ENCODE data around the gene ZNF592.

The ZNF592 gene

GRCh38 chr15:84727429-84727828, 21.0 kb upstream of the ZNF592 start:
- no peak for TF ChIP-seq ZFP41 (tag by site-specific recombination; IDR thresholded peaks at IDR 0.05; ENCODE audit: borderline replicate concordance)
- TF ChIP-seq ZNF621 (tag by site-specific recombination; IDR thresholded peaks at IDR 0.05): no peak
- no peak for TF ChIP-seq PBX3 (CRISPR knock-in tag; IDR thresholded peaks at IDR 0.05)
- TF ChIP-seq ZNF157 (tag by site-specific recombination; IDR thresholded peaks at IDR 0.05): no peak
- TF ChIP-seq ZSCAN18 (tag by site-specific recombination; IDR thresholded peaks at IDR 0.05): no peak
- CTCF ChIA-PET: interaction anchor here (0.6 kb wide), 1 partner anchor 8 kb away, joined by 4 read pairs; no protein-coding TSS in a partner anchor
- Histone ChIP-seq H3K4me3 (ENCODE audit: low read depth, low read length) (no peak overlapping the region), H3K27ac (ENCODE audit: extremely low read depth, low read depth, low read length) (no peak overlapping the region), H3K9me3 (ENCODE audit: control insufficient read depth, insufficient read depth, low read depth, low read length) (no peaks in the 10 kb centered on the region), H3K4me1 (ENCODE audit: control insufficient read depth, insufficient read depth, low read length) (no peaks in the 10 kb centered on the region), H3K36me3 (ENCODE audit: control insufficient read depth in 2 of 2, insufficient read depth in 1 of 2, low read length in 2 of 2) (no peaks in the 10 kb centered on the region)
- POLR2A ChIA-PET: interaction anchor here (2.0 kb wide), 1 partner anchor 11 kb away, joined by 9 read pairs; the partner anchor contains the start of gene SEC11A

- POLR2A ChIA-PET: interaction anchor here (0.6 to 5.3 kb wide), 3 partner anchors 16 to 77 kb away, joined by 3 to 64 read pairs (median 4); partner anchors contain the start of gene SEC11A
- TF ChIP-seq ZSCAN30 (tag by site-specific recombination; IDR thresholded peaks at IDR 0.05) (no peak), PRDM1 (tag by site-specific recombination; IDR thresholded peaks at IDR 0.05) (no peak), ZNF121 (tag by site-specific recombination; IDR thresholded peaks at IDR 0.05) (no peak), YY2 (tag by site-specific recombination; IDR thresholded peaks at IDR 0.05) (no peak), ZNF624 (tag by site-specific recombination; IDR thresholded peaks at IDR 0.05) (no peak), ZNF585B (tag by site-specific recombination; IDR thresholded peaks at IDR 0.05) (no peak), ZNF302 (tag by site-specific recombination; IDR thresholded peaks at IDR 0.05; ENCODE audit: low read depth) (no peak), ZNF202 (tag by site-specific recombination; IDR thresholded peaks at IDR 0.05; ENCODE audit: borderline replicate concordance) (no peak), TCF7L2 (IDR thresholded peaks at IDR 0.05; ENCODE audit: borderline replicate concordance, low read depth, low read length) (no peak), ZNF335 (tag by site-specific recombination; conservative IDR thresholded peaks at IDR 0.05) (no peak), ZNF692 (tag by site-specific recombination; IDR thresholded peaks at IDR 0.05) (no peak), CTCF (tag by site-specific recombination; IDR thresholded peaks at IDR 0.05) (no peak), ZNF830 (tag by site-specific recombination; IDR thresholded peaks at IDR 0.05; ENCODE audit: low read depth) (no peak)
- no peaks in the 10 kb centered on the region for H3K9me3 ChIP-seq (ENCODE audit: control insufficient read depth, insufficient read depth, low read depth, low read length)
- H3K4me3 ChIP-seq (ENCODE audit: low read depth, low read length): no peak overlapping the region
- H3K4me1 ChIP-seq (ENCODE audit: control insufficient read depth, insufficient read depth, low read length): no peaks in the 10 kb centered on the region
- no peak overlapping the region for H3K27ac ChIP-seq (ENCODE audit: extremely low read depth, low read depth, low read length)
- CTCF ChIA-PET: interaction anchor here (0.6 to 1.2 kb wide), 2 partner anchors 10 to 84 kb away, joined by 3 read pairs; no protein-coding TSS in a partner anchor
- H3K36me3 ChIP-seq (ENCODE audit: control insufficient read depth in 2 of 2, insufficient read depth in 1 of 2, low read length in 2 of 2): no peaks in the 10 kb centered on the region; a peak in 1 of 3 replicates
Observed at GRCh38 chr15:84731774-84732173, 16.6 kb upstream of the ZNF592 start.
